Measurements from ENCODE around the gene PRRC2B. TPM values are rescaled to one million over a fixed set of nuclear protein-coding genes. Genes with fewer than 3 reads are reported as not detected.
A peak's percentile ranks its signal among the peaks of the same experiment; 100 is the strongest.

Gene PRRC2B
- total RNA-seq, 4 donors from 2014 or later, result 73.7 to 171 (median 98.9) TPM

- Histone ChIP-seq H3K36me3 (no peaks in the 10 kb centered on the region), H3K27me3 (no peaks in the 10 kb centered on the region), H3K4me3 (no peak overlapping the region), H3K4me1 (peaks cover 53 to 67% (median 60%) of the 10 kb centered on the region in 4 donors), H3K9me3 (no peaks in the 10 kb centered on the region), H3K27ac (peak overlapping the region; percentile 50 to 84 (median 69))
- intact Hi-C loops (cut with DNase I; ENCODE audit: low total_unique reads) (loop anchor here (10.0 kb wide), 1 partner anchor 48 kb away; no protein-coding TSS in a partner anchor), in situ Hi-C loops (cut with MboI; ENCODE audit: low pct_ligation_motif_present in 1 of 4, low pct_unique_long_range_greater_than_20kb in 1 of 4, low sequenced_read_pairs in 3 of 4) (no loop called here)
- DNase-seq, result no peak
- TF ChIP-seq EP300 (IDR thresholded peaks at IDR 0.05; ENCODE audit: low read depth), result no peak
- peak in 3 of 5 experiments; percentile 12 to 36 (median 18) for TF ChIP-seq CTCF (IDR thresholded peaks at IDR 0.05)
- no peak for TF ChIP-seq POLR2AphosphoS5 (IDR thresholded peaks at IDR 0.05)
- no peak for TF ChIP-seq POLR2A (IDR thresholded peaks at IDR 0.05)
- 56 to 59% methylated on average over 6 to 12 of the region's 12 CpGs for WGBS, 2 donors (ENCODE audit: low coverage in 1 of 2)
These were observed 28.4 kb downstream of the PRRC2B start for GRCh38 chr9:131422241-131422792.

DNA sequence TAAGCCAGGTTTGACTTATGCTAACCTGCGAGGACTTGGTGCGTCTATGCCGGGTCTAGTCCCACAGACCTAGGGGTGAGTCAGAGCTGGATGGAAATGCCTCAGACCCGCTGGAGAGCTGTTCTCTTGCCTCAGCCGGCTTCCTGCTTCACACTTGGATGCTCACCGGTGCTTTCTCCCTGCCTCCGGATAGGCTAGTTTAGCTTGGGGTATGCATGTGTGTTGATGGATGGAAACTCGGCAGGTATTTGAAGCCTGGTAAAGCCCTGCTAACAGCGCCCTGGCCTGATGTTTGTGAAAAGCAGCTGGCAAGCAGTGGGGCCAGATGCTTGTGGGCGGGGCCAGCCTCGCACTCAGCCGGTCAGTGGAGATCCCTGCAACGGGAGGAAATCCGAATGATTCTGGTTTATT, 29.3 kb downstream of the PRRC2B start:
- Histone ChIP-seq H3K27ac (peak overlapping the region; percentile 50 to 84 (median 69)), H3K36me3 (no peaks in the 10 kb centered on the region), H3K4me3 (no peak overlapping the region), H3K4me1 (peaks cover 45 to 58% (median 52%) of the 10 kb centered on the region in 4 donors), H3K9me3 (no peaks in the 10 kb centered on the region), H3K27me3 (no peaks in the 10 kb centered on the region)
- TF ChIP-seq POLR2AphosphoS5 (IDR thresholded peaks at IDR 0.05) (peak; percentile 4 to 32 (median 28)), POLR2A (IDR thresholded peaks at IDR 0.05) (no peak), CTCF (IDR thresholded peaks at IDR 0.05) (no peak), EP300 (IDR thresholded peaks at IDR 0.05; ENCODE audit: low read depth) (no peak)
- in situ Hi-C loops (cut with MboI; ENCODE audit: low pct_ligation_motif_present in 1 of 4, low pct_unique_long_range_greater_than_20kb in 1 of 4, low sequenced_read_pairs in 3 of 4), result no loop called here
- 26% methylated on average over 14 of the region's 14 CpGs; no CpG with 5 or more reads in 1 of the 2 donors for WGBS, 2 donors (ENCODE audit: low coverage in 1 of 2)
- DNase-seq, result peak; percentile 59
- intact Hi-C loops (cut with DNase I; ENCODE audit: low total_unique reads), result loop anchor here (10.0 kb wide), 1 partner anchor 48 kb away; no protein-coding TSS in a partner anchor

DNA sequence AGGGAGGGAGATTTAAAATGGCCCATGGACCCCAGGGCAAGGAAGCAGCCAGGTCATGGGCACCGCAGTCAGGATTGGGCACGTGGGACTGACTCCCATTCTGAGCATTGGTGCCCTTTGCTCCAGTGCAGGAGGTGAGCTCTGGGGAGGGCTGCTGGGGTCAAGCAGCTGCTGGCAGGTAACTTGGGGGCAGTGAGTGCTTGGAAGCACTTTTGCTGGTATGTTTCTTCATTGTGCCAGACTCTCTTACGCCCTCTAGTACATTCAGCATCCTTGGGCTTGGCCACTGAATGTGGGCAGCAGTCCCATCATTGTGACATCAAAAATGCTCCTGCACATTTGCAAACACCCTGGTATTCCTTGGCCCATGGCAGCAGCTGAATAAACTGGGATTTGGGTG, 32.7 kb downstream of the PRRC2B start:
- 89% methylated on average over 3 of the region's 3 CpGs; no CpG with 5 or more reads in 1 of the 2 donors for WGBS, 2 donors (ENCODE audit: low coverage in 1 of 2)
- H3K36me3 ChIP-seq, result no peaks in the 10 kb centered on the region
- no peak overlapping the region for H3K27ac ChIP-seq

More for the DNA sequence above, 32.7 kb downstream of the PRRC2B start:
- Histone ChIP-seq H3K4me3 (no peak overlapping the region), H3K27me3 (no peaks in the 10 kb centered on the region), H3K9me3 (no peaks in the 10 kb centered on the region), H3K4me1 (peaks cover 24 to 46% (median 30%) of the 10 kb centered on the region in 4 donors)
- no peak for DNase-seq
- intact Hi-C loops (cut with DNase I; ENCODE audit: low total_unique reads) (loop anchor here (10.0 kb wide), 1 partner anchor 52 kb away; no protein-coding TSS in a partner anchor), in situ Hi-C loops (cut with MboI; ENCODE audit: low pct_ligation_motif_present in 1 of 4, low pct_unique_long_range_greater_than_20kb in 1 of 4, low sequenced_read_pairs in 3 of 4) (no loop called here)
- TF ChIP-seq POLR2AphosphoS5 (IDR thresholded peaks at IDR 0.05), result no peak
- no peak for TF ChIP-seq POLR2A (IDR thresholded peaks at IDR 0.05)
- TF ChIP-seq CTCF (IDR thresholded peaks at IDR 0.05), result no peak
- no peak for TF ChIP-seq EP300 (IDR thresholded peaks at IDR 0.05; ENCODE audit: low read depth)

All from transverse colon (tissue), 4 donors.